Ammon's horn (tissue), 1 donor: ENCODE data around the gene KNDC1.
"Not testable (repeated sequence)": the region's sequence is repeated elsewhere in the genome, so short reads cannot be mapped to it uniquely, and the experiment has no call there.

Source experiments
- DNase-seq: peaks from one replicate; pipeline ENCODE4 v3.0.0-alpha.2; 2016; ENCODE audit warnings: low spot score

Gene KNDC1

DNA sequence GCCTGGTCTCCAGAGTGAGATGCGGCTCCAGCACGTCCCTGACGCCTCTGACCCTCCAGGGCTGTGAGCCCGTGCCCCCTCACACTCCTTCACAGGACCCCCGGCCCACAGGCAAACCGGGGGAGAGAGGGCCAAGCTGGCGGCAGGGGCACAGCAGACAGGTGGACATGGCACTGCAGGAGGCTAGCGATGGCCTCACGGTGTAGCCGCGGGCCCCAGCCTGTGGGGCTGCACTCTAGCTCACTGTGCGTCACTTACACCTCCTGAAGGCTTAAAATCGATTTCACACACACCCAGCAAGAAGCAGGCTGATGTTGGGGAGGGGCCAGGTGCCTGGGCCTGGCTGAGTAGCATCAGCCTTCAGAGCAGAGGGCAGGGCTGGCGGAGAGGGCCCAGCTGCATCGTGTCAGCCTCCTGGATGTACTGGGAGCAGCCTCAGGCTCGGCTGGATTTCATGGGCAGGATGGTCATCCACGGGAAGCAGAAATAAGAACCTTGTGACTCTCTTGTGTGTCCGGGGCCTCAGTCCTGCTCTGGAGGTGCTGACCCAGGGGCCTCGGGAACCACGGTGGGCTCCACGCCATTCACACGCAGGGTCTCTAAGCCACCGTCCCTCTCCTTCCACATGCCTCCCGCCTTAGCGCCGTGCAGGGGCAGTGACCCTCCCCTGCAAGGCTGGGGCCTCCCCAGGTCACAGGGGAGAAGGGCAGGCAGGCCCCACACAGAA, 19.4 kb upstream of the KNDC1 start:
- no peak for DNase-seq

DNA sequence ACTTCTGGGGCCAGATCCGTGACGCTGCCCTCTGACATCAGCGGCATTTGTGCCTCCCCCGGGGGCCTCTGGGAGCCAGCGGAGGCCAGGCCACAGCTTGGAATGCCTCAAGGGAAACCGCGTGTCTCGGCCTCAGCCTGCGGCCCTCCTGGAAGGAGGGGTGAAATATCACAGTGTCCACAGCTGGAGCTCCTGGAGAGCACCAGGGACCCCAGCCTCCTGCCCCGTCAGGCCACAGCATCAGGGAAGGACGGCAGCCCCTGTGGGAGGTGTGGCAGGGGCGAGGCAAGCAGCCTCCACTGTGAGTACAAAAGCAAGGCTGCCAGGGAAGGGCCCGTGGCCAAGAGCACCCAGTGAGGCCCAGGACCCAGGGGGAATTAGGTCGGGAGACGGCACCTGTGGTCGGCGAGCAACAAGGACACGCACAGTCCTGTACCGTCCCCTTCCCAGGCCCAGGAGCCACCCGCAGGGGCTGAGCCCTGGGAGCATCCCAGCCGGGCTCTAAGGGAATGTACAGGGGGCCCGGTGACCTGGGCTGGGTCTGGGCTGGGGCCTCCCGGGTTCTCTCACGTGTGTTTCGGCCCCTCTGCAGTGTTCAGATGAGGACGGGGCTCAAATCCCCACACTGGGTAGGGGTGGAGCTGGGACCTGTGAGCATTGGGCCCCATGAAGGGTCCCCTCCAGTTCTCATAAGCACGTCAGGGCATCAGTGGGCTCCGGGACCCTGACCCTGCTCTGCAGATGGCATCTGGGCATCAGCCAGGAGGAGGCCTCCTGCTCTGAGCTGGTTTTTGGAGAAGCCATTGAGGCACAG, 18.7 kb upstream of the KNDC1 start:
- no peak for DNase-seq

DNA sequence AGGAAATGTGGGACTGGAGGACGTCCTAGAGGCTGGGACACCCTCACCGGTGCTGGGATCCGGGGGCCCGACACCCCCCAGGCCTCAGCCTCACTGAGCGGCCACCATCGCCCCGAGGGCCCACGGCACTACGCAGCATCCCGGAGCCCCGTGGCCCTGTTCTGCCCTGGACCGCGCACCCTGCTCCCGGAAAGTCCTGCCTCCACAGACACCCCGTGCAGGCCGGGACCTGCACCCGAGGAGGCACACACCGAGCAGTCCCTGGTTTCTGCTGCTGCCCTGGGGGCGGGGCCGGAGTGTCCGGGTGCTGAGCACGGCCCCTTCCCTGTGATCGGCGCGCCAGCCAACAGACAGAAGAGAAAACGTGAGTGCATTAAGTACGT, 18.1 kb upstream of the KNDC1 start:
- no peak for DNase-seq

DNA sequence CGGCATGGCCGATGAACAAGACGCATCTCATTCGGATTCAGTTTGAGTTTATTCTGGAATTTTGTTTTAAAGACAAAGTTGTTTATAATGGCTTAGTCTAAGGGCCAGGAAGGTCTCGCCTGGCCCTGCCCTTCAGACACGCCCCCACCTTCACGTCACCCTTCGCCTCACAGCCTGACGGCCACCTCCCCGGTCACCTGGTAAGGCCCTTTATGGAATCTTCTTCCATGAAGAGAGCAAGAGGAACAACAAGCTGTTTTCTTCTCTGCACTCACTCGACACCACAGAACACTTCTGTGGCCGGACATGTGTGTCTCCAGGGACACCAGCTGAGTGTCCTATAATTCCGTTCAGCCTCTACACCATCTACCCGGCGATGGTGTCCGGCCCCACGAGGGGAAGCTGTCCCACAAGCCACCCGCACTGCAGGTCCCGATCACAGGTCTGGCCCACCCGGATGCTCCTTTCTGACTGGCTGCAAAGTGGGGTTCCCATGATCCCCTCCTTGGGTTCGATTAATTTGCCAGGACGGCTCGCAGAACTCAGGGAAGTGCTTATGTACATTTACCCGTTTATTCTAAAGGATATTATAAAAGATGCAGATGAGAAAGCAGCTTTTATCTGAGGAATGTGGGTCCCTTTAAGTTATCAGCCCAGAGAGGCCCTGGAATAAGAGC, 17.4 kb upstream of the KNDC1 start:
- DNase-seq: no peak

DNA sequence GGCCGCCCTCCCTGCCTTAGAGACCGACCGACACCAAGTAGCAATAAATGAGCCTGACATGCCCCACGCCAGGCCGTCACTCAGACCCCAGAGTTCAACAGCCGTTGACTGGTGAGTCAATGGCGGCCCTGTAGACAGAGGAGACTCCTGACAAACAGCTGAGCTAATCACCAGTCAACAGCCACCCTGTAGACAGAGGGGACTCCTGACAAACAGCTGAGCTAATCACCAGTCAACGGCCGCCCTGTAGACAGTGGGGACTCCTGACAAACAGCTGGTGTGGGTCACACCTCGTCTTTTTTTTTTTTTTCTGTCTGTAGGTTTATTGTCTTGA, 16.9 kb upstream of the KNDC1 start:
- DNase-seq: no peak

GRCh38 chr10:133143546-133143945, 16.5 kb upstream of the KNDC1 start:
- no peak for DNase-seq

DNA sequence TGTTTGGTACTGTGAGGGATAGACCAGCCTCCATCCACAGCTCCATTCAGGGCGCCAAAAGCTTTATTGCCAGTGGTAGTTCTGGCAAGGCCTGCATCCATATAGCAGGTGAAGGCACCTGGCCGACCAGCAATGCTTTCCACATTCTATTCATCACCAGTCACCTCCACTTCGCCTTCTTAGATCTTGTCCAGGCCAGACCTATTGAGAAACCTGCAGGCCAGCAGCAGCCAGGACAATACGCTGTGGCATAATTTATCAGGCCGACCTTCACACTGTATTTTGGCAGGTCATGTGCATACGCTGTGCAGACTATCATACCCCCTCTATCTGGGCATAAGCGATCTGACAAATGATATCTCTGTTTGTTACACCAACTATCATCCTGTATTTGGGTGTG, 15.2 kb upstream of the KNDC1 start:
- no peak for DNase-seq

GRCh38 chr10:133150226-133150625, 9.8 kb upstream of the KNDC1 start:
- no peak for DNase-seq

DNA sequence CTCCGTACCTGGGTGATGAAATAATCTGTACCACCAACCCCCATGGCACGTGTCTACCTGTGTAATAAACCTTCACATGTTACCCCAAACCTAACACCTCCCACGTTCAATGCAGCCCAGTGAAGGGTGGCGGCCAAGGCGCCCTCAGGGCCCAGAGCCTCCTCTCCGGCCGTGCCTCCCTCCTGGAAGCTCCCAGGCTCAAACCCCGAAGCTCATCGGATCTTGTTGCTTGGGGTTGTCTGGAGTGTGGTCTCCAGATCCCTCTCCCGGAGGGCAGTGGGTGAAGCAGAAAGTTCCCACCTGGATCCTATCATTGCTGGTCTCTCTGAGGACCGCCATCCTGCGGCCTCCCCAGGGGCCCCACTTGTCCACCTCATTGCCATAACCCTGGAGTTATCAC, 9.4 kb upstream of the KNDC1 start:
- DNase-seq: no peak

DNA sequence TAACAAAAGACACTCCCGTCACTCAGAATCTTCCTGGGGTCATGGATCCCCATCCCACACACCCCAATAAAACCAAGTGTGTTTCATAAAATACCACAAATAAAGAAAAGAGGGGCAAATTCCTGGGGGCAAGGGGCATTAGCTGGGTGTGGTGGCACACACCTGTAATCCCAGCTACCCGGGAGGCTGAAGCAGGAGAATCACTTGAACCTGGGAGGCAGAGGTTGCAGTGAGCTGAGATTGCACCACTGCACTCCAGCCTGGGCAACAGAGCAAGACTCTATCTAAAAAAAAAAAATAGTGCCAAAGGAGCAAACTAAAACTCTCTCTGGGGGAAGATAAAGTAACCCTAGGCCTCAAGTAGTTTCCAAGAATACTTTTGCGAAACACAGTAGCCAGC, 8.9 kb upstream of the KNDC1 start:
- DNase-seq: not testable (repeated sequence)

DNA sequence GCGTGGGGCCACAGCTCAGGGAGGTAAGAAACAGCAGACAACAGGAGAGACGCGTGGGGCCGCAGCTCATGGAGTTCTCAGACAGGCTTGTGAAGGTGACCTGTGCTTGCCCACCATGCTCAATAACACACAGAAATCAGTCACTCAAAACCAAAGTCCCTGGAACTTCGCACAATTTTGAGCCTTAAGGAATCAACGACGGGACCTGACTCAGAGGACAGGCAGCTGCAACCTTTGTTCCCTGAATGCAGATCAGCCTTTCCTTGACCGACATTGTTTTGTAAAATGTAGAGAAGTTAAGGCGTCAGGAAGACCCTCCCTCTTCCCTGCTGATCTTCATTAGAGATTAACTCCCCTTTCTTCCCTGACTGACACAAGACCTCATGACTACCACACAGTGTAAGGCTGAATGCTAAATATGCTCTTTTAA, 8.5 kb upstream of the KNDC1 start:
- no peak for DNase-seq

DNA sequence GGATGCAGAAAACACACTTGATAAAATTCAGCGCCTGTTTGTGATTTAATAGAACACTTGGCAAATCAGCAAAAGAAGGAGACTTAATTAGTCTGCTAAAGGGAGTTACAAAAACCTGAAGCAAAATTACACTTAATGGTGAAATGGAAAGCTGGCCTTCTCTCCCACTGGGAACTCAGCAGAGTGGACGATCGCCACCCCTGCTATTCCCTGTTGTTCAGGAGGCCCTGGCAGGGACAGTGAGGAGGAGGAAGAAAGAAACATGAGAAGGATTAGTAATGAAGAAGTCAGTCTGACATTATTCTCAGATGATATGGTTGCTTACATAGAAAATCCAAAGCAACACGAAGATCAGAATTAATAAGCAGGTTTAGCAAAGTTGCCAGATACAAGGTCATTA, 5.6 kb upstream of the KNDC1 start:
- no peak for DNase-seq

DNA sequence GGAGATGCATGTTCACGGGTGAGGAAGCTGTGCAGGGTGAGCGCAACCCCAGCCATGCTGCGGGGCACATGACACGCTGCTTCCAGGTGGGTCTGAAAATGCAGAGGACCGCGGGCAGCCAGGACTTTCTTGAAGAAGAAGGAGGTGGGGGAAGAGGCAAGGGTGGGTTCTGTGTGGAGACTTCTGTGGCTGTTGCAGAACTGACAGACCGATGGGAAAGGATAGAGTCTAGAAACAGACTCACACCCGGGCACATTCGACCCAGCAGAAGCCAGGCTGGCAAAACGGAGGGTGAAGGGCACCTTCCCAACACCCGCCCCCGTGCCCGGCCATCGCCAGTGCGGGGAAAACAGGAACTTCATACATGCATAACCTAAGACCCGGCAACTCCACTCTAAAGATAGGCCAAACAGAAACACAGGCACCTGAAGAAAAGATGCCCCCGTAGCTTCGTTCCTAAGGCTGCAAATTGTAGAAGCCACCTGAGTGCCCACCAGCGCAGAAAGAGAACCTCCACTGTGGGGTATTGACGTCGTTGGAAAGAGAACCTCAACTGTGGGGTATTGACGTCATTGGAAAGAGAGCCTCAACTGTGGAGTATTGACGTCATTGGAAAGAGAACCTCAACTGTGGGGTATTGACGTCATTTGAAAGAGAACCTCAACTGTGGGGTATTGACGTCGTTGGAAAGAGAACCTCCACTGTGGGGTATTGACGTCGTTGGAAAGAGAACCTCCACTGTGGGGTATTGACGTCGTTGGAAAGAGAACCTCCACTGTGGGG, 4.8 kb upstream of the KNDC1 start:
- DNase-seq: no peak

DNA sequence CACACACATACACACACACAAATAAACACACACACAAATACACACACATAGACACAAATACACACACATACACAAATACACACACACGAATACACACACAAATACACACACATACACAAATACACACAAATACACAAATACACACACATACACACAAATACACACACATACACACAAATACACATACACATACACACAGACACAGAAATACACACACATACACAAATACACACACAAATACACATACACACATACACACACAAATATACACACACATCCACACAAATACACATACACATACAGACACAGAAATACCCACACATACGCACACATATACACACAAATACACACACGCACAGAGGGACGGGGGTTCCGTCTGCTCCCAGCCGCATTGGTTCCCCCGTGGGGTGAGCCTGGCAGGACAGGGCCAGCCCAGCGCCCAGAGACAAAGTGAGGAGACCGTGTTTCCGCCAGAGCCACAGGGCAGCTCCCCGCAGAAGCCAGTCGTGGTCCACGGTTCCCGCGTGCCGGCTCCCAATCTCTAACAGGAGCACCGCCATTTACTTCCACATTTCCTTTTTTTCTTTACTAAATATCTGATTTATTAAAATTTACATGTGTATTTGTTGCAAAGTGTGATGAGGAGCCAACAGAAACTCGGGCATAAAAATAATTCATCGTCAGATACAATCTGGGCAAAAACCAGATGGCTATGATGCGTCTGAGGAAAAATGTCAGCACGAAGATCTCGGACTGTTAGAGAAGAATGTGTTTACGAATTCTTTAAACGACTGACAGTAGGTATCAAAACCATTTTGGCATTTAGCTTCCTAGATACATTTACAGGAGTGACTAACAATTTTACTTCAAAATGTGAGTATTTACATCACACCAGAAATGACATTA, 3.1 kb upstream of the KNDC1 start:
- no peak for DNase-seq

DNA sequence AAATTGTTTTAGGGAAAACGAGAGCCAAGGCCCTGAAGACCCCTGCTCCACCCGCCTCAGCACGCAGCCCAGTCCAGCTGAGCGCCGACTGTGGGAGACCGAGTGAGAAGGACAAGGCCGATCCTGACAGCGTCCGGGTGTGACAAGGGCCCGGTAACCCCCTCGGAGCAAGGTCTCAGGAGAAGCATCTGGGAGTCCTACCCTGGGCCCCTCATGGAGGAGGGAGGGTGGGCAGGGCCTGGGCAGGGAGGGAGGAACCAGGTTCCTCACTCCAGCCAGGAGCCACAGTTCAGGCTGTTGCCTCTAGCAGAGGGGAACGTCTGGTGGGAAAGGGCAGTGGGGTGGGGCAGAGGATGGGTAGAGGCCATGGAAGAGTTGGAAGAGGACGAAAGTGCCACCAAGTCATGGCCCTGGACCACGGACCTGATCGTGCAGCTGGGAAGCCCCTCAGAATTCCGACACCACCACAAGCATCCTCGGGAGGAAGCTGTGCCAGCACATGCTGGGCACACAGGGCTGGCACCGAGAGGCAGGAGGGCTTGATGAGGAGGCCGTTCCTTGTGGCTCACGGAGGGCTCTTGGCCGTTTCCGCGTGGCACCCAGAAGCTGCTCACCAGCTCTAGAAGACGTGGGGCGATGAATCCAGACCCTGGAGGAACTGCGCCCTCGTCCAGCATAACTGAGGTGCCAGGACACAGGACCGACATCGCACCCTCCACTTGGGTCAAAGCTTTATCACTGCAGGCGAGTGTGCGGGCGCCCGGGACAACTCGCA, 2.2 kb upstream of the KNDC1 start:
- DNase-seq: no peak

- DNase-seq: no peak
Measured at GRCh38 chr10:133158437-133158755, 1.6 kb upstream of the KNDC1 start.

DNA sequence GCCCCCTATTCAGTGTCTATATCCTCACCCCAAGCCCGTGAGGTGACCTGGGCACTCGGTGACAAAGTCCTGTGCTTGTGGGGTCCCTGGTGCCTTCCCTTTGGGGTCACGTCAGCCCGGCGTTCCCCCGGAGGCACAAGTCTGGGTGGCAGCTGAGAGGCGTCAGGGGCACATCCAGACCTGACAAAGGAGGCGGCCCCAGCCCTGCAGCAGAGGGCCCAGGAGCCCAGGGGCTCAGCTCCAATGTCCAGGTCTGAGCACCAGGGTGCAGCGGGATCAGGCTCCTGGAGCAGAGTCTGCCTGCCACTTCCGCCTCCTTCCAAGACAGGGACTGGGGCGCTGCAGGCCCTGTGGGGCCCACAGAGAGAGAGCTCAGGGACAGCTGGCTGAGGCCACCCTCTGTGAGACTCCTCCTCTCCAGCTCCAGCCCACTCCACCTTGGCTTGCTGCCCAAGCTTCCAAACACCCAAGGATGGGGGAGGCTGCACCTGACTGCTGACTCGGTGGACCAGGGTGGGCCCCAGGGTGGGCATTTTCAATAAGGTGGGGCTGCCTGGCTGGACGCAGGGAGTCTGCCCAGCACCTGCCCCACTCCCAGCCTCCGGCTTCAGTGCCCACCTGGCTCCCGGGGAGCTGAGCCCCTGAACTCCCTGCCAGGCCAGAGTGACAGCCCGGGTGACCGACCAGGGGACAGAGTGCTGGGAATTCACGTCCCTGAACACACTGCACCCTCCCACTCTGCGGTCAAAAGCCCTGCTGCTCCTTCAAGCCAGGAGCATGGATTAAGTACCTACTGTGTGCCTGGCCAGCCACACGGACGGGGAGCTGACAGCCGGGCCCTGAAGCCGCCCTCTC, 1.0 kb upstream of the KNDC1 start:
- no peak for DNase-seq

GRCh38 chr10:133159611-133159949, 439 bp upstream of the KNDC1 start:
- DNase-seq: no peak

DNA sequence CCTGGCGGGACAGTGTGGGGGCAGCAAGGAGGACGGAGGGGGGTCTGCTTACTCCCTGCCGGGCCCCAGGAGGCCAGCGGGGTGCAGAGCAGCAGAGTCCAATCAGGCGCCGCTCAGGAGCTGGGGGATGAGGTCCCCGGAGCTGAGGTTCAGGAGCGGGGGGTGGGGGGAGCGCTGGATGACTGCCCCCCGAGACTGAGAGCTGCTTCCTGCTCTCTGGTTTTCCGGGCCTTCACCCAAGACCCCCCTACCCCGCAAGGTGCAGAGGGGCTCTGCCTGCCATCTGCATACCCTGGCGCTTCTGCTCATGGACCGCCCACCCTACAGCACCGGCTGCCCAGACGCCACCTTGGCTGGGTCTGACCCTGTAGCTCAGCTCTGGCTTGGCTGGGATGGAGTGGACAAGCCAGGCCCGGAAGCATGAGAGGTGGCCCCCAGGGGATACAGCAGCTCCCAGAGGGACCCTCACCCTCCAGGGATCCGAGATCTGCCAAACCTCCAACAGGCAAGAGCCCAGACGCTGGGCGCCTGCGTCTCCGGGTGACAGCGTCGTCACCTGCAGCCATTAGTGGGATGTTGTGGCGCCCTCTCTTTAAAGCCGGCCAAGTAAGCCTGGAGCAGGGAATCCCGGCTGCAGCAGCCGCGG, 930 bp downstream of the KNDC1 start:
- DNase-seq: no peak
